ENCODE results near the gene C16orf54.
"Not testable (repeated sequence)": the region's sequence is repeated elsewhere in the genome, so short reads cannot be mapped to it uniquely, and the experiment has no call there.

Gene C16orf54

GRCh38 chr16:29745853-29746345 is at the start of gene C16orf54:
Gene C16orf54 (minus strand): TSS chr16:29745990. CDS start chr16:29744951, 1,039 bp downstream.
- in situ Hi-C loops (cut with HindIII; ENCODE audit: low sequenced_read_pairs), result no loop called here
- no peak for DNase-seq (ENCODE audit: low read depth)
- no peak within 1 kb of the TSS for H3K4me3 ChIP-seq (ENCODE audit: low read depth, low read length)
- no peak for TF ChIP-seq CTCF (IDR thresholded peaks at IDR 0.05; ENCODE audit: low read depth, low read length, missing control alignments)

- TF ChIP-seq CTCF (IDR thresholded peaks at IDR 0.05; ENCODE audit: low read depth, low read length, missing control alignments), result no peak
- DNase-seq (ENCODE audit: low read depth), result no peak
- H3K4me3 ChIP-seq (ENCODE audit: low read depth, low read length), result no peak overlapping the region
- in situ Hi-C loops (cut with HindIII; ENCODE audit: low sequenced_read_pairs), result no loop called here
Observed at GRCh38 chr16:29794231-29794710, 48.5 kb upstream of the C16orf54 start.

- H3K4me3 ChIP-seq (ENCODE audit: low read depth, low read length); in situ Hi-C loops (cut with HindIII; ENCODE audit: low sequenced_read_pairs); DNase-seq (ENCODE audit: low read depth): not testable (repeated sequence)
Observed at GRCh38 chr16:29793153-29793552, 47.4 kb upstream of the C16orf54 start.

- in situ Hi-C loops (cut with HindIII; ENCODE audit: low sequenced_read_pairs), result no loop called here
- peak overlapping the region; percentile 92 for H3K4me3 ChIP-seq (ENCODE audit: low read depth, low read length)
- no peak for TF ChIP-seq CTCF (IDR thresholded peaks at IDR 0.05; ENCODE audit: low read depth, low read length, missing control alignments)
- DNase-seq (ENCODE audit: low read depth), result no peak
Observed at GRCh38 chr16:29791845-29792807, 46.3 kb upstream of the C16orf54 start.

GRCh38 chr16:29790949-29791844 is 45.4 kb upstream of the C16orf54 start:
- DNase-seq (ENCODE audit: low read depth), result no peak
- TF ChIP-seq CTCF (IDR thresholded peaks at IDR 0.05; ENCODE audit: low read depth, low read length, missing control alignments), result no peak
- in situ Hi-C loops (cut with HindIII; ENCODE audit: low sequenced_read_pairs), result no loop called here
- H3K4me3 ChIP-seq (ENCODE audit: low read depth, low read length), result peak overlapping the region; percentile 92

- peak; percentile 97 for DNase-seq (ENCODE audit: low read depth)
- peak; percentile 71 for TF ChIP-seq CTCF (IDR thresholded peaks at IDR 0.05; ENCODE audit: low read depth, low read length, missing control alignments)
- H3K4me3 ChIP-seq (ENCODE audit: low read depth, low read length), result peak within 1 kb of the TSS; percentile 92
- in situ Hi-C loops (cut with HindIII; ENCODE audit: low sequenced_read_pairs), result no loop called here
Observed at GRCh38 chr16:29790183-29790948, 44.6 kb upstream of the C16orf54 start, which contains the start of gene KIF22. Gene KIF22 (plus strand): TSS chr16:29790751. CDS start chr16:29790760, 9 bp downstream.

Measured in astrocyte of the cerebellum (primary cell).